ENCODE results near the gene UROC1. TPM values are rescaled to one million over a fixed set of nuclear protein-coding genes. Genes with fewer than 3 reads are reported as not detected.

UROC1 gene
- polyA plus RNA-seq, 1 of the 3 experiments (the other 2 are of a cell fraction), result not detected

- TF ChIP-seq EZH2phosphoT487 (IDR thresholded peaks at IDR 0.05; ENCODE audit: borderline replicate concordance, low read depth), result no peak
- TF ChIP-seq RCOR1 (IDR thresholded peaks at IDR 0.05; ENCODE audit: low read length), result no peak
- no peak for TF ChIP-seq RAD21 (IDR thresholded peaks at IDR 0.05; ENCODE audit: low read length)
- TF ChIP-seq SIN3A (IDR thresholded peaks at IDR 0.05; ENCODE audit: borderline replicate concordance, low read depth, low read length), result no peak
- TF ChIP-seq PBX3 (IDR thresholded peaks at IDR 0.05), result no peak
- TF ChIP-seq TEAD4 (IDR thresholded peaks at IDR 0.05; ENCODE audit: borderline replicate concordance, insufficient read depth), result no peak
Measured at GRCh38 chr3:126514161-126514560, 3.4 kb downstream of the UROC1 start (continued).

GRCh38 chr3:126512916-126513650 lies 4.5 kb downstream of the UROC1 start:
- DNase-seq, result no peak
- WGBS (ENCODE audit: low lambda C conversion rate), result 52% methylated on average over 7 of the region's 12 CpGs
- H3K9me2 ChIP-seq, result no peaks in the 10 kb centered on the region
- no peak overlapping the region for H3K9ac ChIP-seq
- no peaks in the 10 kb centered on the region for H3K27me3 ChIP-seq (ENCODE audit: insufficient read depth)
- ChIA-PET CTCF (interaction anchor here (0.9 to 7.0 kb wide), 4 partner anchors 8 to 1035 kb away, joined by 3 to 45 read pairs (median 5); partner anchors contain the start of gene CHST13), POLR2A (interaction anchor here (0.6 kb wide), 1 partner anchor 11 kb away, joined by 3 read pairs; the partner anchor contains the start of gene CHST13)
- H3K4me1 ChIP-seq (ENCODE audit: control insufficient read depth in 1 of 2, insufficient read depth in 2 of 2, low read depth in 1 of 2, low read length in 1 of 2), result peaks cover 0 to 4% of the 10 kb centered on the region in 2 experiments; a peak in 1 of 4 replicates
- H4K20me1 ChIP-seq (ENCODE audit: insufficient read depth), result no peaks in the 10 kb centered on the region
- H3F3A ChIP-seq (replicated peaks; ENCODE audit: insufficient read depth), result no peaks in the 10 kb centered on the region
- H3K27ac ChIP-seq (ENCODE audit: low read depth in 2 of 2, low read length in 1 of 2), result no peak overlapping the region
- H3K4me3 ChIP-seq (ENCODE audit: low read depth in 2 of 2, low read length in 1 of 2), result no peak overlapping the region
- no peak overlapping the region for H2AFZ ChIP-seq (ENCODE audit: low read depth)
- H3K79me2 ChIP-seq (ENCODE audit: insufficient read depth), result no peaks in the 10 kb centered on the region
- no peak overlapping the region for H3K4me2 ChIP-seq
- H3K9me3 ChIP-seq, result no peaks in the 10 kb centered on the region
- H3K36me3 ChIP-seq (replicated peaks in 1 of 2; ENCODE audit: control insufficient read depth in 1 of 2, insufficient read depth in 2 of 2, low read length in 1 of 2), result no peaks in the 10 kb centered on the region
- no peak for TF ChIP-seq RCOR1 (IDR thresholded peaks at IDR 0.05; ENCODE audit: low read length)
- no peak for TF ChIP-seq REST (IDR thresholded peaks at IDR 0.05; ENCODE audit: low read depth, low read length)
- TF ChIP-seq IRF3 (IDR thresholded peaks at IDR 0.05; ENCODE audit: low read depth, low read length), result no peak
- TF ChIP-seq TEAD4 (IDR thresholded peaks at IDR 0.05; ENCODE audit: borderline replicate concordance, insufficient read depth), result no peak
- no peak for TF ChIP-seq EZH2phosphoT487 (IDR thresholded peaks at IDR 0.05; ENCODE audit: borderline replicate concordance, low read depth)
- TF ChIP-seq FOSL2 (IDR thresholded peaks at IDR 0.05; ENCODE audit: borderline replicate concordance, low read depth), result no peak
- no peak for TF ChIP-seq RXRA (IDR thresholded peaks at IDR 0.05; ENCODE audit: borderline replicate concordance, low read depth)
- no peak for TF ChIP-seq ZBTB33 (IDR thresholded peaks at IDR 0.05; ENCODE audit: borderline replicate concordance, low read depth)
- no peak for TF ChIP-seq SMC3 (IDR thresholded peaks at IDR 0.05; ENCODE audit: low read depth, low read length)
- no peak for TF ChIP-seq FOXJ3 (CRISPR knock-in tag; IDR thresholded peaks at IDR 0.05)
- no peak for TF ChIP-seq CHD2 (IDR thresholded peaks at IDR 0.05; ENCODE audit: low read length, partially characterized antibody)
- no peak for TF ChIP-seq RAD21 (IDR thresholded peaks at IDR 0.05; ENCODE audit: low read length)
- no peak for TF ChIP-seq ELF1 (IDR thresholded peaks at IDR 0.05)
- TF ChIP-seq FOXM1 (IDR thresholded peaks at IDR 0.05; ENCODE audit: low read depth), result no peak
- no peak for TF ChIP-seq TAF1 (IDR thresholded peaks at IDR 0.05; ENCODE audit: borderline replicate concordance, low read depth, low read length)
- TF ChIP-seq MXI1 (IDR thresholded peaks at IDR 0.05; ENCODE audit: low read depth, low read length), result no peak
- TF ChIP-seq USF1 (IDR thresholded peaks at IDR 0.05; ENCODE audit: borderline replicate concordance, low read depth), result no peak
- TF ChIP-seq NRF1 (IDR thresholded peaks at IDR 0.05; ENCODE audit: low read depth, low read length), result no peak
- no peak for TF ChIP-seq YY1 (IDR thresholded peaks at IDR 0.05; ENCODE audit: low read depth)
